Vagina (tissue), 2 donors: Measurements from ENCODE around the gene PAPPA.

Experiments used
- POLR2A ChIP-seq, 2 donors: fragments of 450-650 bp; IDR thresholded peaks; one replicate each; pipeline ENCODE4 v1.6.1; 2017; ENCODE audit warnings: antibody characterized with exemption in 2 of 2, mild to moderate bottlenecking in 2 of 2, moderate library complexity in 2 of 2
- POLR2AphosphoS5 ChIP-seq, 2 donors: sonication (generic); formaldehyde crosslinking; IDR thresholded peaks; one replicate each; pipeline ENCODE4 v1.9.0; 2017; ENCODE audit warnings: antibody characterized with exemption in 2 of 2, mild to moderate bottlenecking in 2 of 2, low read depth in 1 of 2; ENCODE audit not compliant: insufficient read depth in 1 of 2
- TF ChIP-seq, protein P1 (sequence below), 3 experiments: fragments of 450-650 bp in 2 of 3; fragments of 200-600 bp in 1 of 3; sonication (generic) in 1 of 3; IDR thresholded peaks; one replicate each; pipeline ENCODE4 v1.5.1; 2017 to 2019; ENCODE audit warnings: antibody characterized with exemption in 3 of 3, mild to moderate bottlenecking in 2 of 3, moderate library complexity in 2 of 3

DNA sequence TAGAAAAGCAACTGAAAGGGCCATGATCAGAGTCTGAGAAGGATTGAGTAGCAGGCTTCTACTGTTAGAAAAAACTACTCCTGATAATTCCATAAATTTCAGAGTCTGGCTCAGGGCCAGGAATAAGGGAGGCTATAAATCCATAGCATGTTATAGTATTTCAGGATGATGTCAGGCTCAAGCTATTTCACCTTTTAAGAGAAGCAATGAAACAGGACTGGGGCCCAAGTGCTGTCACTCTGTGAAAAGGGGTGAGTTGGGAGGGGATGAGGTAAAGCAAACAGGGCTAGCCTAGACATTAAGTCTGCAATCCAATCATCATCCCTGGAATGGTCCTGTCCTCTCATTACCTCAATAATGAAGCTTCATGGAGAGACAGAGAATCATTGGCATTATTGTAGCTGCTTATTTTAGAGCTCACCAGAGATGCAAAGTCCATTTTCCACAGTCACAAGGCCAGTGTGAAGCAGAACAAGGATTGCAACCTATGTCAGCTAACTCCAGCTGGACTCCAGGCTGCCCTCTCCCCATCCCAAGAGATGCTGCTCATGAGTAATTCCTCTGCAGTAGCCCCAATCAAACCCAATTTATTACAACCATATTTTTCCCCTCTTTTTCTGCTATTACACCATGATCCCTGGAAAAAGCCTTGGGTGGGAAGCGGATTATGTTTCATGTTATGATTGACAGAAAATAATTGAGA is 56.0 kb downstream of the PAPPA start:
- no peak for TF ChIP-seq POLR2AphosphoS5 (IDR thresholded peaks at IDR 0.05; ENCODE audit: insufficient read depth in 1 of 2, low read depth in 1 of 2)
- TF ChIP-seq POLR2A (IDR thresholded peaks at IDR 0.05) = no peak
- TF ChIP-seq, protein P1, sequence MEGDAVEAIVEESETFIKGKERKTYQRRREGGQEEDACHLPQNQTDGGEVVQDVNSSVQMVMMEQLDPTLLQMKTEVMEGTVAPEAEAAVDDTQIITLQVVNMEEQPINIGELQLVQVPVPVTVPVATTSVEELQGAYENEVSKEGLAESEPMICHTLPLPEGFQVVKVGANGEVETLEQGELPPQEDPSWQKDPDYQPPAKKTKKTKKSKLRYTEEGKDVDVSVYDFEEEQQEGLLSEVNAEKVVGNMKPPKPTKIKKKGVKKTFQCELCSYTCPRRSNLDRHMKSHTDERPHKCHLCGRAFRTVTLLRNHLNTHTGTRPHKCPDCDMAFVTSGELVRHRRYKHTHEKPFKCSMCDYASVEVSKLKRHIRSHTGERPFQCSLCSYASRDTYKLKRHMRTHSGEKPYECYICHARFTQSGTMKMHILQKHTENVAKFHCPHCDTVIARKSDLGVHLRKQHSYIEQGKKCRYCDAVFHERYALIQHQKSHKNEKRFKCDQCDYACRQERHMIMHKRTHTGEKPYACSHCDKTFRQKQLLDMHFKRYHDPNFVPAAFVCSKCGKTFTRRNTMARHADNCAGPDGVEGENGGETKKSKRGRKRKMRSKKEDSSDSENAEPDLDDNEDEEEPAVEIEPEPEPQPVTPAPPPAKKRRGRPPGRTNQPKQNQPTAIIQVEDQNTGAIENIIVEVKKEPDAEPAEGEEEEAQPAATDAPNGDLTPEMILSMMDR (IDR thresholded peaks at IDR 0.05) = no peak
